Parathyroid adenoma (tissue), 2 donors: ENCODE data around the gene FRMD4A.

Experiments used
- H2AFZ ChIP-seq: fragments of 300-600 bp; sonication (generic); one replicate; pipeline ENCODE4 v1.7.0; 2017; ENCODE audit warnings: antibody characterized with exemption, mild to moderate bottlenecking
- H3K27ac ChIP-seq: fragments of 300-600 bp; sonication (generic); one replicate; pipeline ENCODE4 v1.7.0; 2017
- H3K27me3 ChIP-seq: fragments of 300-600 bp; sonication (generic); one replicate; pipeline ENCODE4 v1.7.0; 2017; ENCODE audit warnings: low read length; ENCODE audit not compliant: control insufficient read depth, insufficient read depth
- H3K36me3 ChIP-seq: fragments of 300-600 bp; sonication (generic); one replicate; pipeline ENCODE4 v1.7.0; 2017; ENCODE audit warnings: low read length; ENCODE audit not compliant: control insufficient read depth, insufficient read depth
- H3K4me1 ChIP-seq: fragments of 300-600 bp; sonication (generic); one replicate; pipeline ENCODE4 v1.7.0; 2017; ENCODE audit warnings: control low read depth
- H3K4me2 ChIP-seq: fragments of 300-600 bp; sonication (generic); one replicate; pipeline ENCODE4 v1.7.0; 2017; ENCODE audit warnings: low read length
- H3K4me3 ChIP-seq: fragments of 300-600 bp; sonication (generic); one replicate; pipeline ENCODE4 v1.7.0; 2017; ENCODE audit warnings: low read depth, low read length
- H3K79me2 ChIP-seq: fragments of 300-600 bp; sonication (generic); one replicate; pipeline ENCODE4 v1.7.0; 2017; ENCODE audit warnings: control low read depth
- H3K9ac ChIP-seq: fragments of 300-600 bp; sonication (generic); one replicate; pipeline ENCODE4 v1.7.0; 2017; ENCODE audit warnings: mild to moderate bottlenecking
- H3K9me3 ChIP-seq: fragments of 300-600 bp; sonication (generic); one replicate; pipeline ENCODE4 v1.7.0; 2017; ENCODE audit warnings: low read length; ENCODE audit not compliant: control insufficient read depth
- TF ChIP-seq, protein P1 (sequence below): fragments of 300-600 bp; sonication (generic); IDR thresholded peaks from one replicate; pipeline ENCODE4 v1.7.0; 2017; ENCODE audit warnings: antibody characterized with exemption, mild to moderate bottlenecking
- donor health status: primary hyperparathyroidism.

Gene FRMD4A

GRCh38 chr10:14162061-14162460 is 168.7 kb downstream of the FRMD4A start:
- Histone ChIP-seq H3K9ac (no peak overlapping the region), H3K27me3 (no peaks in the 10 kb centered on the region), H3K27ac (no peak overlapping the region), H3K9me3 (no peaks in the 10 kb centered on the region), H3K79me2 (no peaks in the 10 kb centered on the region), H3K36me3 (no peaks in the 10 kb centered on the region), H3K4me1 (no peaks in the 10 kb centered on the region), H2AFZ (no peak overlapping the region), H3K4me2 (no peak overlapping the region), H3K4me3 (no peak overlapping the region)
- TF ChIP-seq, protein P1, sequence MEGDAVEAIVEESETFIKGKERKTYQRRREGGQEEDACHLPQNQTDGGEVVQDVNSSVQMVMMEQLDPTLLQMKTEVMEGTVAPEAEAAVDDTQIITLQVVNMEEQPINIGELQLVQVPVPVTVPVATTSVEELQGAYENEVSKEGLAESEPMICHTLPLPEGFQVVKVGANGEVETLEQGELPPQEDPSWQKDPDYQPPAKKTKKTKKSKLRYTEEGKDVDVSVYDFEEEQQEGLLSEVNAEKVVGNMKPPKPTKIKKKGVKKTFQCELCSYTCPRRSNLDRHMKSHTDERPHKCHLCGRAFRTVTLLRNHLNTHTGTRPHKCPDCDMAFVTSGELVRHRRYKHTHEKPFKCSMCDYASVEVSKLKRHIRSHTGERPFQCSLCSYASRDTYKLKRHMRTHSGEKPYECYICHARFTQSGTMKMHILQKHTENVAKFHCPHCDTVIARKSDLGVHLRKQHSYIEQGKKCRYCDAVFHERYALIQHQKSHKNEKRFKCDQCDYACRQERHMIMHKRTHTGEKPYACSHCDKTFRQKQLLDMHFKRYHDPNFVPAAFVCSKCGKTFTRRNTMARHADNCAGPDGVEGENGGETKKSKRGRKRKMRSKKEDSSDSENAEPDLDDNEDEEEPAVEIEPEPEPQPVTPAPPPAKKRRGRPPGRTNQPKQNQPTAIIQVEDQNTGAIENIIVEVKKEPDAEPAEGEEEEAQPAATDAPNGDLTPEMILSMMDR = no peak

- Histone ChIP-seq H3K36me3 (no peaks in the 10 kb centered on the region), H3K4me2 (no peak overlapping the region), H3K9ac (no peak overlapping the region), H3K4me1 (no peaks in the 10 kb centered on the region), H3K27ac (no peak overlapping the region), H3K27me3 (no peaks in the 10 kb centered on the region), H3K4me3 (no peak overlapping the region), H3K9me3 (no peaks in the 10 kb centered on the region), H2AFZ (no peak overlapping the region), H3K79me2 (no peaks in the 10 kb centered on the region)
- TF ChIP-seq, protein P1 = no peak
Measured at GRCh38 chr10:14160299-14160698, 170.4 kb downstream of the FRMD4A start.

- Histone ChIP-seq H3K27ac (no peak overlapping the region), H3K36me3 (no peaks in the 10 kb centered on the region), H3K27me3 (no peaks in the 10 kb centered on the region), H3K4me3 (no peak overlapping the region), H3K9ac (no peak overlapping the region), H3K4me2 (no peak overlapping the region), H3K9me3 (no peaks in the 10 kb centered on the region), H3K4me1 (no peaks in the 10 kb centered on the region), H2AFZ (no peak overlapping the region), H3K79me2 (no peaks in the 10 kb centered on the region)
- TF ChIP-seq, protein P1 = no peak
Measured at GRCh38 chr10:14158575-14158974, 172.1 kb downstream of the FRMD4A start.

DNA sequence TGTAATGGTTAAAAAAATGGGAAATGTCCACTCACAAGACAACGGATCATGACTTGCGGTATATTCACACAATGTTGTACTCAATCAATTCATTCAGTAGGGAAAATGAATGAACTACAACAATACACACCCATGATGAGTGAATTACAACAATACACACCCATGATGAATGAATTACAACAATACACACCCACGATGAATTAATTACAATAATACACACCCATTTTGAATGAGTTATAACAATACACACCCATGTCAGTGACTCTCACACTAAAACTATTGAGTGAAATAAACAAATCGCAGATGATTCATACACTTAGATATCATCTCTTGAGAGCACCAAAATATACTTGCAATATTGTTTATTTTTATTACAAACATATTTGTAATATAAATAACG is 174.6 kb downstream of the FRMD4A start:
- Histone ChIP-seq H3K36me3 (no peaks in the 10 kb centered on the region), H3K4me2 (no peak overlapping the region), H3K27ac (no peak overlapping the region), H3K9ac (no peak overlapping the region), H3K27me3 (no peaks in the 10 kb centered on the region), H3K4me3 (no peak overlapping the region), H3K9me3 (no peaks in the 10 kb centered on the region), H3K4me1 (no peaks in the 10 kb centered on the region), H2AFZ (no peak overlapping the region), H3K79me2 (no peaks in the 10 kb centered on the region)
- TF ChIP-seq, protein P1 = no peak

DNA sequence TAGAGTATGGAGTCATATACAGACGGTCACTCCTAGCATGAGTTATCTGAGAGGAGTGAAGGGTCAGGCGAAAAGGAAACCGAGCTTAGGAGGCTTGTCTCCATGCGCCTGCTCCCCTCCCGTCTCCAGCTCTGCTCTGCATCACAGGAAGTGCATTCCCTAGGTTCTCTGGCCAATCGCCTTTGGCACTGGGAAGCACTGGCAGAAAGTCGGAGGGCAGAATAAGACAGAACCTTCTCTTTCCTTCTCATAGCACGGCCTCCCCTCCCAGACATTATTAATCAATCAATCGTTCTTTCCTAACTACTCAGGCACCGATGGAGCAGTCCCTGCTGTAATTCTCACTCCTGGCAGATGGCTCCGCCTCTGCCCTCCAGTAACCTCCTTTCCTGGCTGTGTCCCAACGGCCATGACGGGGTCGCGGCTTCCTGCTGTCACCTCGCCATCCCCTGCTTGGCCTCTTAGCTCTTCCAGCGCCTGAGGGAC is 177.1 kb downstream of the FRMD4A start:
- Histone ChIP-seq H3K27ac (no peak overlapping the region), H3K4me3 (no peak overlapping the region), H3K79me2 (no peaks in the 10 kb centered on the region), H3K36me3 (no peaks in the 10 kb centered on the region), H3K4me2 (no peak overlapping the region), H2AFZ (no peak overlapping the region), H3K9me3 (no peaks in the 10 kb centered on the region), H3K9ac (no peak overlapping the region), H3K4me1 (no peaks in the 10 kb centered on the region), H3K27me3 (no peaks in the 10 kb centered on the region)
- TF ChIP-seq, protein P1 = no peak
